DMS153 (cell line): ENCODE data around the gene PFKFB2.

Experiments used
- DNase-seq: peaks from one replicate; lab custom pipeline; 2025; lab: John Stamatoyannopoulos, UW

PFKFB2 gene

DNA sequence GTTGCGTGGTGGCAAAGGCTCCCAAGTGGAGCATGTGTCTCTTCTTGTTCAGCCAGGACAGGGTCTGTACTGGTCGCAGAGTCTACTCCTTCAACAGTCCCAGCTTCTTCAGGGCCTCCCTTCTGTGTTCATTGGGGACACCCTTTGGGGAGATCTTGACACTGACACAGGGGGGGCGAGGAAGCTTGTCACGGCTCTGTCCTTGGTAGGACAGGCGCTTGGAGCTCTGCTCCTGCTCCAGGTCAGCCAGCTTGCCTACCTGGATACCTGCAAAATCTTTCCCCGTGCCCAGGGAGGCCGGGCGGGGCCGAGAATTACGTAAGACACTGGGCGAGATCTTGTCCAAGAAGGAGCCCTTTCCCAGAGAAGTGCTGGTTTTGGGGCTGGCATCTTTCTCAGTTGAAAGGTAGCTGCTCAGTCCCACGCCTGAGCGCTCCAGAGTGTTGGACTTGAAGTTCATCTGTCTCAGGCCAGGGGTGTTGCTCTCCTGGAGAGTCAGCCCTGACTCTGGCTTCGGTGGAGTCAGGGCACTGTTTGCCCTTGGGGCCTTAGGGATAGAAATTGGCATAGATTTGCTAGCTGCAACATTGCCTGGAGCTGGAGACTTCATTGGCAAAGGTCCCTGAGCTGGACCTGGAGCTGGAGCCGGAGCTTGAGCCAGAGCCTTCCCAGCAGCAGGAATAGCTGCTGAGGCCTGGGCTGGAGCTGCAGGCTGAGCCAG, 31.0 kb upstream of the PFKFB2 start:
- DNase-seq = no peak

GRCh38 chr1:207022996-207023679, 29.9 kb upstream of the PFKFB2 start:
- DNase-seq = no peak

- DNase-seq = no peak
Measured at GRCh38 chr1:207024202-207025145, 28.6 kb upstream of the PFKFB2 start.

- no peak for DNase-seq
Measured at GRCh38 chr1:207025146-207025880, 27.8 kb upstream of the PFKFB2 start.

GRCh38 chr1:207026104-207026534, 27.0 kb upstream of the PFKFB2 start:
- no peak for DNase-seq

GRCh38 chr1:207027206-207027777, 25.8 kb upstream of the PFKFB2 start:
- no peak for DNase-seq

DNA sequence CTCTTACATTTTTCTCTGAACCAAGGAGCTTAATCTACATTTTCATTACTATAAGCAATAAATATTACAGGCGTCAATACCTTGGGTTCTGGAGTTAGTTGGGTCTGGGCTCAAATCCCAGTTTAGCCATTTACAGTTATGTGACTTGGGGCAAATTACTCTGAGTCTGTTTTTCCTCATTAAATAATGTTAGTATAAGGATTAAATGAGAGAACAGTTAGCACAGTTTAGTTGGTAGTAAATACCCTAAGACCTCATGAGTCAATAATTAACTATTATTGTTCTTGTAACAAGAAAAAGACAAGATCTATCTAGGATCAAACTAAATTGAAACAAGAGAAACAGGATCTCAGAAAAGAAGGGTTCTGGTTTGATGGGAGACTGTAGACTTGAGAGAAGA, 25.2 kb upstream of the PFKFB2 start:
- no peak for DNase-seq

- no peak for DNase-seq
Measured at GRCh38 chr1:207028884-207029650, 24.0 kb upstream of the PFKFB2 start.

DNA sequence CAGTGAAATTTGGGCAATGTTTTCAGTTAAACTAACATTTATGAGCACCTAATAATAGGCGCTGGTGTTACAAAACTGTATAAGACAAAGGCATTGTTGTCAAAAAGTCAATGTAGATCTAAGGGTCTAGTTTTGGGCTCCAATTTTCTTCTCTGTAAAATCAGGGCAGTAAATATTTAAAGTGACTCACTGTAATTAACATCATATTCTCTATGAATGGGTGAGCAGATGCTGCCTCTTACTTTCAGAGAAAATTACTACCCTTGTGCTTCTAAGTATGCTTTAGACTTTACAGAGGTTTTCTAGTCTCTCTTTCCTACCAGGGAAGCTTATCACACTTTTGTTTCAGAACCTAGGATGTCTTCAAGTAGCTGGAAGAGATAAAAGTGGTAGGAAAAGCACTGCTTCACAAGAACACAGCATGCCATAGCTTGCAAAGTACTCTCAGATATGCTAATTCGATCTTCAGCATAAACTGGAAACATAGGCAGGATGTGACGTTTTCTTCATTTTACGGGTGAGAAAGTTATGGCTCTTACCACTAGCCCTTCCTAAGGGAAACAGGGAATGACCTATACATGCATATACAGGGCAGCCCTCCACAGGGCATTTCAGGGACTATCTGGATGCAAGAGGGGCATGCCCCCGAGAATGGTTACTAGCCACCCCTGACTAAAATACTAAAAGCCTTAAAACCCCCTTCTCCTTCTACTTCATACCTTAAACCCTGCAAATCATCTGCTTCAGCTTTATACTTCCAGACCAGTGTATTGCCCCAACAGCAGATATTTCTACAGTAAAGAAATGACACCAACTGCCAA, 23.2 kb upstream of the PFKFB2 start:
- no peak for DNase-seq

- DNase-seq = no peak
Measured at GRCh38 chr1:207030522-207031009, 22.5 kb upstream of the PFKFB2 start.

DNA sequence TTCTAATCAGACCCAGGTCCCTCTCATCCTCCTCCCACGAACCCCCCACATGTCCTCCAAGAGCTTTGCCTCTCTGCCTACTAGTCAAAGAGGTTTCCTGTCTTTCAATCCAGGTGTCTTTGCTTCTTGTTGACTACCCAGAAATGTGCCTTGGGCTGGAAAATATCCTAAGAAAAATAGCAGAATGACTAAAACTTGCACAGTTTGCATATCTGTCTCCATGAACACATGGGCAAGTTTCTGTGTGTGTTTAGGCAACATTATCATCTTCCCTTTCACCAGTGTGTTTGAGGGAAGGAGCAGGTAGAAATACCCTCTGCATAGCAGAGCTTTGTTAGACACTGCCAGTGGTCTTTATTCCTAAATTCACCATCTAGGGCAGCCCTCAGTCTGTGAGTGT, 22.1 kb upstream of the PFKFB2 start:
- DNase-seq = no peak

GRCh38 chr1:207031632-207032264, 21.3 kb upstream of the PFKFB2 start:
- DNase-seq = peak; percentile 57

- peak; percentile 97 for DNase-seq
Measured at GRCh38 chr1:207032528-207033017, 20.5 kb upstream of the PFKFB2 start, which contains the start of gene C1orf116. Gene C1orf116, minus strand, starts transcription at chr1:207032756. Its CDS starts 5,158 bp downstream, at chr1:207027598.

- DNase-seq = no peak
Measured at GRCh38 chr1:207033302-207033701, 19.8 kb upstream of the PFKFB2 start.

DNA sequence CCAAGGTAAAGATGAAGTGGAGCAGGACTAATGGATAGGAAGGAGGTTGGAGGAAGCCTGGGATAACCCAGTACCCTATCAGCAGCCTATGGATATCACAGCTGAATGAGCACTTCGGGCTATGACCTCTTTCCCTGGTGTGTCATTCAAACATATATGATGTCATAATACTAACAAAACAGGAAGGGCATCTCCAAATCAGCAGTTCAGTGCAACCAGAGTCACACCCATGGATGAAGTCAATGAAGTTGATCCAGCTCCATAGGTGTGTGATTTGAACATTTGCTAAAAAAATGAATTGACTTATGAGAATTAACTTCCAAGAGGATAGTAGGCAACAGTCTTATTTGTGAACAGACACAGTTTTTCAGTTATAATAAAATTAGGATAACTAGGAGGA, 18.9 kb upstream of the PFKFB2 start:
- DNase-seq = peak; percentile 45

DNA sequence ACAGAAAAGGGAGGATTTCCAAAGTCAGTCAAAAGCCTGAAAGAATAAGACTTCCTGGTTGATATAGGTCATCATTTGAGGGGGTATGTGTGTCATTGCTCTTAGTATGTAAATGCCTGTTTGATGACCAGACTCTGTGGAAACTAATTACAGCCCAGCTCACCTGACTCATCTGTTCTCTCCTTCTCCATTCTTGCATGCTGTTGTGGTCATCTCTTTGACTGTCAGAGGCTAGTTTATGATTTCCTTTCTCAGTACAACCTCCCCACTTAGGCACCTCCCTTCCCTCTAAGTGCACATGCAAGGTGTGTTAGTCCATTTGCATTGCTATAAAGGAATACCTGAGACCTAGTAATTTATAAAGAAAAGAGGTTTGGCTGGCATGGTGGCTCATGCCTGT, 18.1 kb upstream of the PFKFB2 start:
- no peak for DNase-seq

DNA sequence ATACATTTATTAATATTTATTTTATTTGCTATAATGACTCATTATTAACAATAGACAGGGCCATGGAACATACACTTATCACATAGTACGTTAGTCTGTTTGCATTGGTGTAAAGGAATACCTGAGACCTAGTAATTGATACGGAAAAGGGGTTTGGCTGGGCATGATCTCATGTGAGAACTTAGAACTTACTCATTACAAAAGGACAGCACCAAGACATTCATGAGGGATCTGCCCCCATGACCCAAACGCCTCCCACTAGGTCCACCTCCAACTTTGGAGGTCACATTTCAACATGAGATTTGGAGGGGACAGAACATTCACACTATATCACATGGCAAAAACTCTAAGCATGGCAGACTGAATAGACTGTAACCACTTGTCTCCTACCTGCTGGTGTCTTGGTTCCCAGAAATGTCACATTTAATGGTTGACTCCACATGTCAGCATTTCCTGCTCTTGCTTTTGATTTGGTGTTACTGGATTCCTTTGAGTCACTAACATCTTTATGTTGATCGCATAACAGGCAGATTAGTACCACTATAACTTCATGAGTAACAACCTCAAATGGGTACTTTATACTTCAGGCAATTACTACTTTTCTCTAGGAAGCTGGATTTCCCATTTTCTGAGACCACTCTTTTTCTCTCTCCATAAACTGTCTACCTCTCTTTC, 17.1 kb upstream of the PFKFB2 start:
- DNase-seq = no peak

DNA sequence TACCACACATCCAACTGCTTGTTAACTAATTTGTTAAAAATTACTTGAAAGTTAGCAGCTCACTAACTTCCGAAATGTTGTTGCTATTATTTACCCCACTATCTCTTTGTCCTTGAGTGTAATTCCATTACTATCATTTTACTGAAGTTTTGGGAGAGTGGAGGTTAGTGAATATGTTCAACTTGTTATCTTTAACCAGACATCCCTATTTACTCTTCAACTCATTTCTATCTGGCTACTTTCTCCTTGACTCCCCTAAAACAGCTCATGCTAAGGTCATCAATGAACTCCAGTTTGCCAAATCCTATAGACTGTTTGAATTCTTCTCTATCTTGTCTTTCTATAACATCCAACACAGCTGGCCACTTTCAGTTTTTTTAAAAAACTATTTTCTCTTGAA, 16.2 kb upstream of the PFKFB2 start:
- no peak for DNase-seq
